ENCODE data around the gene TNP1.

The TNP1 gene

GRCh38 chr2:216842636-216843035 is 17.2 kb downstream of the TNP1 start:
- no peak for DNase-seq (ENCODE audit: low read depth in 1 of 2, low spot score in 1 of 2)

GRCh38 chr2:216839688-216840087 is 20.2 kb downstream of the TNP1 start:
- DNase-seq (ENCODE audit: low read depth in 1 of 2, low spot score in 1 of 2): no peak

GRCh38 chr2:216838151-216838550 is 21.7 kb downstream of the TNP1 start:
- DNase-seq (ENCODE audit: low read depth in 1 of 2, low spot score in 1 of 2): no peak

GRCh38 chr2:216837740-216838139 is 22.1 kb downstream of the TNP1 start:
- DNase-seq (ENCODE audit: low read depth in 1 of 2, low spot score in 1 of 2): no peak

GRCh38 chr2:216833061-216833460 is 26.8 kb downstream of the TNP1 start:
- no peak for DNase-seq (ENCODE audit: low read depth in 1 of 2, low spot score in 1 of 2)

GRCh38 chr2:216830346-216830745 is 29.5 kb downstream of the TNP1 start:
- DNase-seq (ENCODE audit: low read depth in 1 of 2, low spot score in 1 of 2): no peak

DNA sequence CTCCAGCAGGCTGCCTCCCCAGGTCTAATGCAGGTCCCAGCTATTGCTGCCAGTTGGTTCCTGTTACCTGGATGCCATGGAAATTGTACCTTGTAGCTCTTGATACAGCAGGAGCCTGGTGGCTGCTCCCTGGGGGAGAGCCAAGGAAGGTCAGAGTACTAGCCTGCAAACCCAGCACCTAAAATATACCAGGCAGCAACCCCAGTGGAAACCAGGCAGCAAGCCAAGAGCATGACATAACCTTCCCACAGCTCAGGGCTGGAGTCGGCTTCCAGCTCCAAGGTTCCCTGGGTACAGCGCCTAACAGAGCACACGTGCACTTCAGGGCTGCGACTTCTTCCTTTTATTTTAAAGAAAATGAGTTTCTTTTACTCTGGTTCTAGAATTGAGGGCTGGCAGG is 30.3 kb downstream of the TNP1 start:
- no peak for DNase-seq (ENCODE audit: low read depth in 1 of 2, low spot score in 1 of 2)

DNA sequence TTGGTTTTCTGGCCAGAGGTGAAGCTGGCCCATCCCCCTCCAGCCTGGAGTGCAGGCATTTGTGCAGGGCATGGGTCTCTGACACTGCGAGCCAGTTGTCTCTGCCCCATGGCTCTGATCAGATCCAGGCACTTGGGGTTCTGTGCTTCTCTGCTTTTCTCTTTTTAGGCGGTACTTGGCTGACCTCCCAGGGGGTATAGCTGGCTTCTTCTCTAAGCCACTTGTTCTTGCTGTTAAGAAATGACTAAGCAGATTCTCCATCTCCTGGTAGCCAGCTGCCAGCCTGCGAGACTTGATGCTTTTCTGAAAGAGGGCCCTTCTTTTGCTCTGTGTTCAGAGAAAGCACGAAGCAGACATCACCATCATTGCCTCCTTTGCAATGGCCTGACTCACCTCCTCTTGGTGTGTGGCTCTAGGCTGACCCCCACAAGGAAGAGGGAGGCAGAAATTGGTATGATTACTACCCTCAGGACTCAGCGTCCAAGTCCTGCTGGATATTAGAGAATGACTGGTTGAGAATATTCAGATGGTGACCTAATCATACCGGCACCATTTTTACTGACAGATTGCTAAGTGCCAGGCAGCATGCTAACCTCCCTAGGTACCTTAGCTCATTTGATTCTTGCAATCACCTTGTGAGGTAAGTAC is 32.7 kb downstream of the TNP1 start:
- no peak for DNase-seq (ENCODE audit: low read depth in 1 of 2, low spot score in 1 of 2)

GRCh38 chr2:216822470-216822869 is 37.4 kb downstream of the TNP1 start:
- DNase-seq (ENCODE audit: low read depth in 1 of 2, low spot score in 1 of 2): no peak

DNA sequence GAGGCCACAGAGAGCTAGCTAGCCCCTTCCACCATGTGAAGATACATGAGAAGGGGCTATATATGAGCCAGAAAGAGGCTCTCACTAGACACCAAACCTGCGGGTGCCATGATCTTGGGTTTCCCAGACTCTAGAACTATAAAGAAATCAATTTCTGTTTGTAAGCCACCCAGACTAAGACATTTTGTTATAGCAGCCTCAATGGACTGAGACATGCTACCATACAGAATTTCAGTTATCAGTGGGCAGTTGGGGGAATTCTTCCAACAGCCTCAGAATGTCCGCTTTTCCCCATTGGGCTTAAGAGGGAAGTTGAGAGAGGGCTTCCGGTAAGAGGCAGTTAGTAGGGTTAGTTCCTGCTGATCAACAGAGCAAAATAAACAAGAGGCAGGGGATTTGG is 39.2 kb downstream of the TNP1 start:
- no peak for DNase-seq (ENCODE audit: low read depth in 1 of 2, low spot score in 1 of 2)

GRCh38 chr2:216819766-216820165 is 40.1 kb downstream of the TNP1 start:
- no peak for DNase-seq (ENCODE audit: low read depth in 1 of 2, low spot score in 1 of 2)

DNA sequence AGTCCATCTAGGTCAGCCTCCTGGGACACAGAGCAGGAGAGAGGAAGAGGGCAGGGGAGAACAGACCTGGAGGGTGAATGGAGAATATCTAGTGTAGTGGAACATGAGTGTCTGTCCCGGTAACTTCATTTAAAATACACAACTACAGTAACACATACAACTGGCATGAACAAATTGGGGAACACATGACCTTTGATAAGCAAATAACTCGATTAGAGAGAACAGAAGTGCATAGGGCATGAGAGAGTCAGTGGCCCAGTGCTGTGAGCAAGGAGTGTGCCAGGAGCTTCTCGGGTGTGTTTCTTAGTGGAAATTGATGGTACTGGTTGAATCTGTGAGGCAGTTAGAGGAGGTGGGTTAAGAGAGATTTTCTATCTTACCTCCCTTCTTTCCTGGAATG is 40.8 kb downstream of the TNP1 start:
- no peak for DNase-seq (ENCODE audit: low read depth in 1 of 2, low spot score in 1 of 2)

DNA sequence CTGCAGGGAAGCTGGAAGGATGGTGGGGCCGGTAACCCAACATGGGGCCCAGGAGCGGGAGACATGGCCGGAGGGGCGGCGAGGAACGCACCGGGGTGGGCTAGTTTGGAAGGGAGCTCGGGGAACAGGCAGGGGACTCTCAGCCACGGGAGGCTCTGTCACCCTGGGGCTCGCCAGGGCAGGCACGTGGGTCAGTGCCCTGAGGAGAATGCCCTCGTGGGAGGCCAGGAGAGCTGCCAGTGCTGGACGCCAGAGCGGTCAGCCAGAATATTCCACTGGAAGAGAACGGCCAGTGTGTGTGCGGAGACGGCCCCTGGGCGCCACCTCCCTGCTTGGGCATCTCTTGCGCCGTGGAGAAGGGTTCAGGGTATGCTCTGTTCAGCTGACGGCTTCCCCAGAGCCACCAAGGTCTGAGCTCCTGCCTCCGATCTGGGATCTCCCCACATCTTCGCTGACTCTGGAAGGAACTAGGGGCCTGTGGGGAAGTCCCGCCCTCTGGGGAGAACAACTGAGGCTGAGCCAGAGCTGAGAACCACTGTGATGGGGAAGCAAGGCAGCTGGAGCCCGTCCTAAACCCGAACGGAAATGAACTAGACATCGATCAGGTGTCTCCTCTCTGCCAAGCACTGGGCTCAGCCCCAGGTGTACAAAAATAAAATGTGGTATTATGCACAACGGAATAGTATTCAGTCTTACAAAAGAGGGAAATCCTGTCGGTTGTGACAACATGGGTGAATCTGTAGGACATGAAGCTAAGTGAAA is 49.3 kb downstream of the TNP1 start:
- DNase-seq (ENCODE audit: low read depth in 1 of 2, low spot score in 1 of 2): no peak
